ENCODE measurements around the gene ASPM. TPM values are rescaled to one million over a fixed set of nuclear protein-coding genes. Genes with fewer than 3 reads are reported as not detected.
"Not testable (repeated sequence)": the region's sequence is repeated elsewhere in the genome, so short reads cannot be mapped to it uniquely, and the experiment has no call there.

Gene ASPM
- total RNA-seq, 2 experiments from 2014 or later = 46.4 to 48.8 TPM

DNA sequence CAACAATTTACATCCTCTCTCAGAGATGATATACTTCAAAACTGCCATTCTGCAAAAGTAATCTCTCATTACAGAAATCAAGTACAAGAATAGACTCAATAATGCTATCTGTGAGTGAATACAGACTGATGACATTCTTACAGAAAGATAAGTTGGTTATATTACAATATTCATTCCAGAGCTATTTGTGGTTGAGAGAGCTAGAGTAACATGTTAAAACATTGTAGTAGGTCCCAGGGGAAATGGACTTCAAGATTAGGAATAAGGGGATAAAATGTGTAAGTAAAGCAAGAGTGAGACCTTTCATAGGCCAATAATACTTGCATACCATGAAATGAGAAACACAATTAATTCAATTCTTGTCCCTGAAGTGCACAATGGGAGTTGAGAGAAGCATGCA is 80.9 kb downstream of the ASPM start:
- DNase-seq = no peak
- H3K9me3 Mint-ChIP-seq = peaks cover 4% of the 10 kb centered on the region
- no peaks in the 10 kb centered on the region for H3K36me3 Mint-ChIP-seq
- H3K27ac Mint-ChIP-seq = no peak overlapping the region
- H3K4me3 Mint-ChIP-seq = no peak overlapping the region
- intact Hi-C loops (cut with micrococcal nuclease) = no loop called here
- H3K27me3 Mint-ChIP-seq = peaks cover 6% of the 10 kb centered on the region
- POLR2A ChIA-PET = no interaction called here
- CTCF ChIA-PET = no interaction called here
- no peaks in the 10 kb centered on the region for H3K4me1 Mint-ChIP-seq (ENCODE audit: low read depth)

DNA sequence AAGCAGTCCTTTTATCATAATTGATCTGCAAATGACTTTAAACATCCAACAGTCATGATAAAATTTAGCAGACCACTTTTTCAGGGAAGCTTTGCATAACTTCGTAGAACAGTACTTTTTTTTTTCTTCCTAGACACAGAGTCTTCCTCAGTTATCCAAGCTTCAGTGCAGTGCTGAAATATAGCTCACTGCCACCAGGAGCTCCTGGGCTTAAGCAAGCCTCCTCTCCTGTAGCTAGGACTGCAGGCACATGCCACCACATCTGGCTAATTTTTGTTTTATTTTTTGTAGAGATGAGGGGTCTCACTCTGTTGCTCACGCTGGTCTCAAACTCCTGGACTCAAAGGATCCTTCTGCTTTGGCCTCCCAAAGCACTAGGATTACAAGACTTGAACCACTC is 83.3 kb downstream of the ASPM start:
- no peaks in the 10 kb centered on the region for H3K9me3 Mint-ChIP-seq
- no peak overlapping the region for H3K4me3 Mint-ChIP-seq
- CTCF ChIA-PET = no interaction called here
- intact Hi-C loops (cut with micrococcal nuclease) = no loop called here
- no peak overlapping the region for H3K27ac Mint-ChIP-seq
- peaks cover 4% of the 10 kb centered on the region for H3K27me3 Mint-ChIP-seq
- POLR2A ChIA-PET = no interaction called here
- no peaks in the 10 kb centered on the region for H3K36me3 Mint-ChIP-seq
- no peaks in the 10 kb centered on the region for H3K4me1 Mint-ChIP-seq (ENCODE audit: low read depth)
- no peak for DNase-seq

DNA sequence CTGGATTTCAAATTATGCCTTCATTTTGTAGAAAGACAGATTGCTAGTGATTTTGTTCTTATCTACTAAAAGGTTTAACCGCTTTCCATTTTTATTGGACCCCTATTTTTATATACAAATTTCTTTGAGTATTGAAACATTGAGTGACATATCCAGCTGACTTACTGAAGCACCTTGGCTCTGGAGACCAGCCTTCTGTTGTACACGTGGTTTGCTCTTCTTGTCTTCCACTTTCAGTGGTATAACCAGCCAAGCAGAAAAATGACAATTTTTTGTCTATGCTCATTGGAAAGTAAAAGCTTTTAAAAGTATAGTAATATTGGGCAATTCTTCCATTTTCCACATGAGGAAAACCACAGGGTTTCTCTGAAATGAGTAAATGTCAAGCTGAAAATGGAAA is 83.8 kb downstream of the ASPM start:
- no peak for DNase-seq
- peaks cover 4% of the 10 kb centered on the region for H3K27me3 Mint-ChIP-seq
- no peaks in the 10 kb centered on the region for H3K4me1 Mint-ChIP-seq (ENCODE audit: low read depth)
- CTCF ChIA-PET = no interaction called here
- POLR2A ChIA-PET = no interaction called here
- no peak overlapping the region for H3K4me3 Mint-ChIP-seq
- H3K36me3 Mint-ChIP-seq = no peaks in the 10 kb centered on the region
- H3K9me3 Mint-ChIP-seq = no peaks in the 10 kb centered on the region
- intact Hi-C loops (cut with micrococcal nuclease) = no loop called here
- H3K27ac Mint-ChIP-seq = no peak overlapping the region

DNA sequence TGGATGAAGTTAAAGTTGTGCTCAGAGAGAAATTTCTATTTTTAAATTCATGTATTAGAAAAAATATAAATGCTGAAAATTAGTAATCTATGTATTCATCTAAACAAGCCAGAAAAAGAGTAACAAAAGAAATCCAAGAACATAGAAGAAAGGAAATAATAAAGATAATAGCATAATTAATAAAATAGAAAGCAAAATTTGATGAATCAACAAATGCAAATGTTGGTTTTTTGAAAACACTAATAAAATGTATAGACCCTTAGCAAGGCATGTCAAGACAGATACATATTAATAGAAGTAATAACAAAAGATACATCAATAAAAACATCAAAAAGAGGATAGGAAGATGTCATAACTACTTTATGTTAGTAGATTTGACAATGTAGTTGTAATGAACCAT is 97.4 kb downstream of the ASPM start:
- peaks cover 6% of the 10 kb centered on the region for H3K27me3 Mint-ChIP-seq
- no peaks in the 10 kb centered on the region for H3K4me1 Mint-ChIP-seq (ENCODE audit: low read depth)
- intact Hi-C loops (cut with micrococcal nuclease) = no loop called here
- no peak overlapping the region for H3K27ac Mint-ChIP-seq
- peaks cover 4% of the 10 kb centered on the region for H3K9me3 Mint-ChIP-seq
- POLR2A ChIA-PET = no interaction called here
- CTCF ChIA-PET = no interaction called here
- H3K36me3 Mint-ChIP-seq = no peaks in the 10 kb centered on the region
- no peak for DNase-seq
- H3K4me3 Mint-ChIP-seq = no peak overlapping the region

DNA sequence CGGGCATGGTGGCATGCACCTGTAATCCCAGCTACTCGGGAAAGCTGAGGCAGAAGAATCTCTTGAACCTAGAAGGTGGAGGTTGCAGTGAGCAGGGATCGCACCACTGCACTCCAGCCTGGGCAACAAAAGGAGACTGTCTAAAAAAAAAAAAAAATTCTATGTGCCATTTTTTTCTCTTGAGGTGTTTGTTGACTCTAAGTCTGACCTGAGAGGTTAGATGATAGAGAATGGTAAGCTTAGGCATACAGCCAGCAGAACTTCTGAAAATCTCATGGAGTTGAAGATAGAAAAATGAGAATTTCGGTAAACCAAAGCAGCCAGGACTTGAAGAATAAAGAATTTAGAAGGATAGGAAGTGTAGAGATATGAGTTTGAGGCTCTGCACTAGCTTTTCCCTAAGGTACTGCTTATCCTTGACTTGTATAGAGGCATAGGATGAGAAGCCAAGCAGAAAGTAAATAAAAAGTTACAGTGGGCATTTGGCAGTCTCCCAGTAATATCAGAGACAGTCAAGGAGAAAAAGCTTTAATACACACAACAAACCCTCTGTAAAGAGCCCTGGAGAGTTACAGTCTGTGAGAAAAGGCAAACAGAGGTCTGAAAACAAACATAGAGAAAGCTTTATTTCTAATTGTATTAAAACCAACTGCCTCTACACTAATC is 103.7 kb downstream of the ASPM start:
- H3K4me3 Mint-ChIP-seq = no peak overlapping the region
- CTCF ChIA-PET = no interaction called here
- POLR2A ChIA-PET = no interaction called here
- intact Hi-C loops (cut with micrococcal nuclease) = no loop called here
- H3K36me3 Mint-ChIP-seq = no peaks in the 10 kb centered on the region
- no peak for DNase-seq
- H3K9me3 Mint-ChIP-seq = peaks cover 4% of the 10 kb centered on the region
- H3K4me1 Mint-ChIP-seq (ENCODE audit: low read depth) = peaks cover 3% of the 10 kb centered on the region
- H3K27me3 Mint-ChIP-seq = peaks cover 13% of the 10 kb centered on the region
- H3K27ac Mint-ChIP-seq = no peak overlapping the region

DNA sequence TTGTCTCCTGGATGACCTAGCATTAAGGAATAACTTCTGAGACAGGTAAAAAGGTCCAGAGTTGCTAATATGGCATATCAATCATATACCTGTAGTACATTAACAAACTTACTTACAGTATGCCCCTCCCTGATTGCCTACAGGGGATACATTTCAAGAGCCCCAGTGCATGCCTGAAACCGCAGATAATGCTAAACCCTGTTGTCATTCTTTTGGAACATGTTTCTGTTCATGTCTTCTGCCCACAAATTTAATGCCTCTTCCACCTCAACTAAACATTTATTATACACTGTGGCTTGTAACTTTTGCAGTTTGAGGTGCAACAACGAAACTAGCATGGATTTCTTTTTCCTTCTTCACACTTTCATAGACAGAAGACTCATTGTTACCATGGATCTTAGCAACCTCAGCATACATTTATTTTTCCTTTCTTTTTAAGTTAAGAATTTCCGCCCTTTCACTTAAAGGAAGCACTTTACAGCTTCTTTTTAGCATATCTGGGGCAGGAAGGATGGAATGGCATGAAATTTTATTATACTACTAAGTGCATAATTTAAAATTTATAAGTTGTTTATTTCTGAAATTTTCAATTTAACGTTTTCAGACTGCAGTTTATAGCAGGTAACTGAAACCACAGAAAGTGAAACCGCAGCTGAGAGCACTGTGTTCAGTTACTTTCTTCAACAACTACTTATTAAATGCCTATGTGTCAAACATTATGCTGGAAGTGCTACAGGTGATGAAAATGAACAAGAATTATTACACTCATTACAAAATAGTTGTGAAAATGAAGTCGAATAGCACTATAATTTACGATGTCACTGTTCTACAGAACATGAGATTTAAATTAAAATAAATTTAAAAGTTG is 104.7 kb downstream of the ASPM start:
- intact Hi-C loops (cut with micrococcal nuclease) = no loop called here

DNA sequence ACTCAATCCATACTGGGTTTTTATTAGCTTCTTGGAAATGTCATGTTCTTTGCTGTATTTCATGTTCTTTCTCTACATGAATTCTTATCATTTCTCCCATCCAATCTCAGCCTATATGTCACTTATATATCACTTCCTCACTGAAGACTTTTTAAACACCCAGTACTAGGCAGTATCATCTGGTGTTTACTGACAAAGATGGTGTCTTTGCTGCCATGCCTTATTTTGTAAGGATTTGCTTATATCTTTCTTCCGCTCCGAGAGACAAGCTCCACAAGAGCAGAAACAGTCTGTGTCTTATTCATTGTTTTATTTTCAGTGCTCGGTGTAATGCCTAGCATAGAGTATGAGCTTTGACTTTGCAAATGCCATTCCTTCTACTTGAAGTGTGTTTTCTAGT is 109.6 kb downstream of the ASPM start:
- H3K4me1 Mint-ChIP-seq (ENCODE audit: low read depth) = peaks cover 3% of the 10 kb centered on the region
- intact Hi-C loops (cut with micrococcal nuclease) = no loop called here
- H3K36me3 Mint-ChIP-seq = no peaks in the 10 kb centered on the region
- no peak for DNase-seq
- H3K27me3 Mint-ChIP-seq = peaks cover 3% of the 10 kb centered on the region
- no peak overlapping the region for H3K27ac Mint-ChIP-seq
- no peak overlapping the region for H3K4me3 Mint-ChIP-seq
- CTCF ChIA-PET = no interaction called here
- H3K9me3 Mint-ChIP-seq = no peaks in the 10 kb centered on the region
- POLR2A ChIA-PET = no interaction called here

More for the DNA sequence above, 104.7 kb downstream of the ASPM start:
- DNase-seq = no peak
- Mint-ChIP-seq H3K9me3 (no peaks in the 10 kb centered on the region), H3K27me3 (peaks cover 12% of the 10 kb centered on the region), H3K4me1 (ENCODE audit: low read depth) (peaks cover 3% of the 10 kb centered on the region), H3K36me3 (no peaks in the 10 kb centered on the region), H3K4me3 (no peak overlapping the region), H3K27ac (no peak overlapping the region)
- CTCF ChIA-PET = no interaction called here
- POLR2A ChIA-PET = no interaction called here

DNA sequence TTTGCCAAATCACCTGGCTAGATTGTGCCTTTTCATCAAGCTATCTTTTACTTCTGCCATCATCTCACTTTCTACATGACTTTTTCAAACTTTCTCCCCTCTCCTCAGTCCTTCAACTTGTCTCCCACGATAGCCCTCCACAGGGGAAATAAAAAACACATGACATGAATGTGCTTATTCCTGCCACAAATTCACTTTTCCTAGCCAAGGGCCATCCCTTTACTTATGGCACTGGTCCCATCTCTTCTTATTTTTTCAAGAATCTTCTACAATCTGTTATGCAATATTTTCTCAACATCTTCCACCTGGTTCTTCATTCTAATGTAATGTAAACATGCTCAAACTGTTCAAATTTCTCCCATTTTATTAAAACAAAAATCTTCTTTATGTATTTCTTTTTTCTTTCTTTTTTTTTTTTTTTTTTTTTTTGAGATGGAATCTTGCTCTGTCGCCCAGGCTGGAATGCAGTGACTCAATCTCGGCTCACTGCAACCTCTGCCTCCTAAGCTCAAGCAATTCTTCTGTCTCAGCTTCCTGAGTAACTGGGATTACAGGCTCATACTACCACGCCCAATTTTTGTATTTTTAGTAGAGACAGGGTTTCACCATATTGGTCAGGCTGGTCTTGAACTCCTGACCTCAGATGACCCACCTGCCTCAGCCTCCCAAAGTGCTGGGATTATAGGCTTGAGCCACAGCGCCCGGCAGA is 111.7 kb downstream of the ASPM start:
- intact Hi-C loops (cut with micrococcal nuclease); H3K4me3 Mint-ChIP-seq; CTCF ChIA-PET; H3K27ac Mint-ChIP-seq; H3K4me1 Mint-ChIP-seq (ENCODE audit: low read depth); H3K9me3 Mint-ChIP-seq; POLR2A ChIA-PET; H3K36me3 Mint-ChIP-seq; H3K27me3 Mint-ChIP-seq; DNase-seq: not testable (repeated sequence)

Other genes starting within 250 kb of the ASPM start
- not detected for gene CFHR2, start 202.9 kb downstream of the ASPM start, total RNA-seq
- not detected for gene CFHR5, start 169.1 kb downstream of the ASPM start, total RNA-seq
- gene F13B, start 79.4 kb downstream of the ASPM start, total RNA-seq = not detected
- 1 to 10 TPM; 5.7 to 5.8 TPM for gene ZBTB41, start 54.6 kb upstream of the ASPM start, total RNA-seq
- gene CRB1, start 121.6 kb upstream of the ASPM start, total RNA-seq = not detected